ENCODE results near the gene PBX4.

Gene PBX4

GRCh38 chr19:19559931-19560330 lies 58.6 kb downstream of the PBX4 start:
- DNase-seq (ENCODE audit: low read depth in 3 of 3, low spot score in 1 of 3) = no peak

GRCh38 chr19:19558636-19559035 lies 59.9 kb downstream of the PBX4 start:
- no peak for DNase-seq (ENCODE audit: low read depth in 3 of 3, low spot score in 1 of 3)

DNA sequence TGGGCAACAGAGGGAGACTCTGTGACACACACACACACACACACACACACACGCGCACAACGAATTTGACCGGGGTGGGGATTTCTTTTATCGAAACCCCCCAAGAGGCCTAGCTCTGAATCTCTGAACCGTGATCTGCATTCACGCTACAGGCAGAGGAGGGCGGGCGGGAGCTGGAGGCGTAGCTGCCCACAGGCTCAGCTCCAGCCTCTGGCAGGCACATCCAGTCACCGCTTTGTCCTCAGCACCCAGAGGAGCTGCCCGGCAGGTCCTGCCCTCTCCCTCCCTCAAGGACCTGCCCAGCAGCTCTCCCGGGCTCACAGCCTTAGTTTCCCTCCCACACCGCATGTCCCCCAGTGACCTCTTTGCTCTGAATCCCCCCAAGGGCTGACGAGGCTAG lies 60.4 kb downstream of the PBX4 start:
- DNase-seq (ENCODE audit: low read depth in 3 of 3, low spot score in 1 of 3) = no peak

GRCh38 chr19:19554074-19555023 lies 64.1 kb downstream of the PBX4 start:
- DNase-seq (ENCODE audit: low read depth in 3 of 3, low spot score in 1 of 3) = peak in 1 of 3 donors; percentile 60

DNA sequence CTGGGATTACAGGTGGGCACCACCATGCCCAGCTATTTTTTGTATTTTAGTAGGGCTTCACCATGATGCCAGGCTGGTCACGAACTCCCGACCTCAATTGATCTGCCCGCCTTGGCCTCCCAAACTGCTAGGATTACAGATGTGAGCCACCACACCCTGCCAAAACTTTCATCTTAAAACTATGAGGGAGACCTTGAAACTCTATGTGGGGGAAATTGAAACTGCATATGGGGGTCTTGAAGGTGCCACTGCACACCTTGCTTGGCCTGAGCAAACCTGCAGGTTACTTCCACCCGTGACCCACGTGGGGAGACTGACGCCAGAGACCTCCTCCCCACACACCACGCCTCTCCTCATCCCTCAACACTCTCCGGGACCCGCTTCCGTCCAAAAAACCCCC lies 64.8 kb downstream of the PBX4 start:
- DNase-seq (ENCODE audit: low read depth in 3 of 3, low spot score in 1 of 3) = no peak

GRCh38 chr19:19552798-19553197 lies 65.7 kb downstream of the PBX4 start:
- no peak for DNase-seq (ENCODE audit: low read depth in 3 of 3, low spot score in 1 of 3)

GRCh38 chr19:19551853-19552192 lies 66.7 kb downstream of the PBX4 start:
- DNase-seq (ENCODE audit: low read depth in 3 of 3, low spot score in 1 of 3) = no peak

DNA sequence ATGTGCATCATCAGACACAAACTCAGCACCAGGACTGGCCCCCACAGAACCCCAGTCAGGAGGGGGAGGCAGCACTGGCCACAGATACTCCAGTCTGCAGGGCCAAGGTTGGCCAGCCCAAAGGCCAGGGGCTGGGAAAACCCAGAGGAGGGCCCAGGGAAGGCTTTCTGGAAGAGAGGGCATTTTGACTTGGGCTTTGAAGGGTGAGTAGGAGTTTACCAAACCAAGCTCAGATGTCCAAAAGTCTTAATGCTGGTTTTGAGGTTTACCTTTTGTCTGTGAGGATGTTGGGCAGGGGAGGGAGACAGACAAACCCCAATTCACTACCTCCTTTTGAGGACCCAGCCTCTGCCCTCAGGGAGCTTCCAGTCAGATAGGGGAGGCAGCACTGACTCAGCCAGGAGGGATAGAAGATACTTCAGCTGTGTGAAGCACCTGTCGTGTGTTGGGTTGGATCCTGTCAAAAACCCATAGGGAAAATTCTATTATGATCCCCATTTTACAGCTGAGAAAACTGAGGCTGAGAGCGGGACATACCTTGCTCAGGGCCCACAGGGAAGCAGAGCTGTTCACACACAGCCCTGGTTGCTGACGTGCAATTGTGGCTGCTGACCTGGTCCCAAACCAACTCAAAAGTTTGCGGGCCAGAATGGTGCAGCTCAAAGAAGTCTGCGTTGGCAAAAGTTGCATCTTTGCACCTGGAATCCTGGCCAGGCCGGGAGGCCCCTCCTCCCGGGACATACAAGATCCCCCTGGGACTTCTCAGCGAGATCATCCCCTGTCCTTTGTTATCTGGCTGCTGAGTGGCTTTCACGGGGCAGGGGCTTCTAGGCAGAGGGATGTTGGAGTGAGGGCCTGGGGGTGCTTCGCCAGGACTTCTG lies 67.3 kb downstream of the PBX4 start:
- no peak for DNase-seq (ENCODE audit: low read depth in 3 of 3, low spot score in 1 of 3)

GRCh38 chr19:19550485-19550929 lies 68.0 kb downstream of the PBX4 start:
- DNase-seq (ENCODE audit: low read depth in 3 of 3, low spot score in 1 of 3) = no peak

GRCh38 chr19:19549804-19550464 lies 68.6 kb downstream of the PBX4 start:
- DNase-seq (ENCODE audit: low read depth in 3 of 3, low spot score in 1 of 3) = no peak

DNA sequence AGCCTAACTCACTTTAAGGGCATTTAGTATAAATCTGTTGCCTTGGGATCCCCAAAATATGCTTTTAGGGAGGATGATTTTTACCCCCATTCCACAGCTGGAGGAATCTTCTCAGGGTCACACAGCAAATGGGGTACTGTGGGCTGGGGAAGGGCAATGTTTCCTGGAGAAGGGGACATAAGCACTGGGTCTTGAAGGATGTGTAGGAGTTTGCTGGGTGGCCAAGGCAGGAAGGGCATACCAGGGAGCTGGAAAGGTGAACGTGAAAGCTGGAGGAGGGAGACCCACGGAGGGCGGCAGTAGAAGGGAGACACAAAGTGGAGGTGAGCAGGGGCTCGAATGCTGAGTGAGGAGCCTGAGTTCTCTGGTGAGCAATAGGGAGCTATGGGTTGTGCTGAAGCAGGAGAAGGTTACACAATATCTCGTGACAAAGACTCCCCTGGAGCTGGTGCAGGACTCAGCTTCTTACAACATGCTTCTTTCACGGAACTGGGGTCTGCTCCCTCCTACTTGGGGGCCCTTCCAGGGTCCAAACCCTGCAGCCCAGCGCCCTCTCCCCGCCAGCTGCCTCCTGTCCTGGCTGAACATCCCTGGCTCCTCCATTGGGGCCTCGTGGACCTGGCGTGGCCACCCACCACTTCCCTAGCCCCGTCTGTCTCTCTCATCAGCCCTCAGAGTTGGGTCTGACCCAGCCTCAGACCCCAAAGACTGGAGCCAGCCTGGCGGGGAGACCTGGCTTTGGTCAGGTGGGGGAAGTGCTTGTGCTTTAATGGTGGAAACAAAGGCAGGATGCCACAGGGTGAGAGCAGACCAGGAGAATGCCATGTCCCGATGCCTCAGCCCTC lies 69.3 kb downstream of the PBX4 start:
- DNase-seq (ENCODE audit: low read depth in 3 of 3, low spot score in 1 of 3) = no peak

- DNase-seq (ENCODE audit: low read depth in 3 of 3, low spot score in 1 of 3) = no peak
These were observed 70.7 kb downstream of the PBX4 start for GRCh38 chr19:19547674-19548336.

- DNase-seq (ENCODE audit: low read depth in 3 of 3, low spot score in 1 of 3) = no peak
These were observed 71.7 kb downstream of the PBX4 start for GRCh38 chr19:19546751-19547162.

DNA sequence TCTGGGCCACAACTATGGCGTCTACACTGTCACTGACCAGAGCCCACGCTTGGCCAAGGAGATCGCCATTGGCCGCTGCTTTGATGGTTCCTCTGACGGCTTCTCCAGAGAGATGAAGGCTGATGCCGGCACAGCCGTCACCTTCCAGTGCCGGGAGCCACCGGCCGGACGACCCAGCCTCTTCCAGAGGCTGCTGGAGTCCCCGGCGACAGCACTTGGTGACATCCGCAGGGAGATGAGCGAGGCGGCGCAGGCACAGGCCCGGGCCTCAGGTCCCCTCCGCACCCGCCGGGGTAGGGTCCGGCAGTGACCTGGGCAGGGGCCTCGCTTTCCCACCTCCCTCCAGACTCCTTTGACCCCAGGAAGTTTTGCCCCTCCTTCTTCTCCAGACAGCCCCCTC lies 72.8 kb downstream of the PBX4 start:
- no peak for DNase-seq (ENCODE audit: low read depth in 3 of 3, low spot score in 1 of 3)

DNA sequence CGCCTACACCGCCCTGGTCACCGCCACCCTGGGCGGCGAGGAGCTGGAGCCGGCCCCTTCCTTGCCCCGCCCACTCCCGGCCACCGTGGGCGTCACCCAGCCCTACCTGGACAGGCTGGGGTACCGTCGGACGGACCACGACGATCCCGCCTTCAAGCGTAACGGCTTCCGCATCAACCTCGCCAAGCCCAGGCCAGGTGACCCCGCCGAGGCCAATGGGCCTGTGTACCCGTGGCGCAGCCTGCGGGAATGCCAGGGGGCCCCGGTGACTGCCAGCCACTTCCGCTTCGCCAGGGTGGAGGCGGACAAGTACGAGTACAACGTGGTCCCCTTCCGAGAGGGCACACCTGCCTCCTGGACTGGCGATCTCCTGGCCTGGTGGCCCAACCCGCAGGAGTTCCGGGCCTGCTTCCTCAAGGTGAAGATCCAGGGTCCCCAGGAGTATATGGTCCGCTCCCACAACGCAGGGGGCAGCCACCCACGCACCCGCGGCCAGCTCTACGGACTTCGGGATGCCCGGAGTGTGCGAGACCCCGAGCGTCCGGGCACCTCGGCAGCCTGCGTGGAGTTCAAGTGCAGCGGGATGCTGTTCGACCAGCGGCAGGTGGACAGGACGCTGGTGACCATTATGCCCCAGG lies 73.4 kb downstream of the PBX4 start:
- no peak for DNase-seq (ENCODE audit: low read depth in 3 of 3, low spot score in 1 of 3)

DNA sequence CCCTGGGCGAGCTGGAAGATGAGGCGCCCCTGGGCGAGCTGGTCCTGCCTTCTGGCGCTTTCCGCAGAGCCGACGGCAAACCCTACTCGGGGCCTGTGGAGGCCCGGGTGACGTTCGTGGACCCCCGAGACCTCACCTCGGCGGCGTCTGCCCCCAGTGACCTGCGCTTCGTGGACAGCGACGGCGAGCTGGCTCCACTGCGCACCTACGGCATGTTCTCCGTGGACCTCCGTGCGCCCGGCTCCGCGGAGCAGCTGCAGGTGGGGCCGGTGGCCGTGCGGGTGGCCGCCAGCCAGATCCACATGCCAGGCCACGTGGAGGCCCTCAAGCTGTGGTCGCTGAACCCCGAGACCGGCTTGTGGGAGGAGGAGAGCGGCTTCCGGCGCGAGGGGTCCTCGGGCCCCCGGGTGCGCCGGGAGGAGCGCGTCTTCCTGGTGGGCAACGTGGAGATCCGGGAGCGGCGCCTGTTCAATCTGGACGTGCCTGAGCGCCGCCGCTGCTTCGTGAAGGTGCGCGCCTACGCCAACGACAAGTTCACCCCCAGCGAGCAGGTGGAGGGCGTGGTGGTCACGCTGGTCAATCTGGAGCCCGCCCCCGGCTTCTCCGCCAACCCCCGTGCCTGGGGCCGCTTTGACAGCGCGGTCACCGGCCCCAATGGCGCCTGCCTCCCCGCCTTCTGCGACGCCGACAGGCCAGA lies 74.1 kb downstream of the PBX4 start:
- DNase-seq (ENCODE audit: low read depth in 3 of 3, low spot score in 1 of 3) = no peak

- no peak for DNase-seq (ENCODE audit: low read depth in 3 of 3, low spot score in 1 of 3)
These were observed 74.8 kb downstream of the PBX4 start for GRCh38 chr19:19543640-19544039.

GRCh38 chr19:19543101-19543500 lies 75.4 kb downstream of the PBX4 start:
- DNase-seq (ENCODE audit: low read depth in 3 of 3, low spot score in 1 of 3) = no peak

DNA sequence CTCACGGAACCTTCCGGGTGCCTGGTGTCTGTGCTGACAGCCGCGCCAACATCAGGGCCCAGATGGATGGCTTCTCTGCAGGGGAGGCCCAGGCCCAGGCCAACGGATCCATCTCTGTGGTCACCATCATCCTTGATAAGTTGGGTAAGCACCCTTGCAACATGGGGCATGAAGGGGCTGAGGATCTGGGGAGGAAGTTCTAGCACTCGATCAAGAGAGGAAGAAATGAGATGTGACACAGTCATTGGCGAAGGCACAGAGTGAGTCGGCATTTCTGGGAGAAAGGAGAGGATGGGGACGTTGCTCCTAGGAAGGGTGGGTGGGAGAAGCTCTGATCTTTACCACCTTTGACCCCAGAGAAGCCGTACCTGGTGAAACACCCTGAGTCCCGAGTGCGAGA lies 76.0 kb downstream of the PBX4 start:
- no peak for DNase-seq (ENCODE audit: low read depth in 3 of 3, low spot score in 1 of 3)
